CD14-positive monocyte (primary cell): Measurements from ENCODE around the gene MACROD2. TPM values are rescaled to one million over a fixed set of nuclear protein-coding genes. Genes with fewer than 3 reads are reported as not detected.

Source experiments
- DNase-seq, 3 donors: peaks; one replicate each; pipeline ENCODE4 v3.0.0-alpha.2; 2011 to 2022
- H2AFZ ChIP-seq: 2 replicates; pipeline ENCODE4 v1.6.0; 2012; ENCODE audit warnings: mild to moderate bottlenecking, low read depth, low read length, inconsistent platforms; ENCODE audit not compliant: insufficient read depth, poor library complexity, severe bottlenecking
- H3K27ac ChIP-seq, 2 donors: 1 replicate in 1 of 2; 2 replicates in 1 of 2; pipeline ENCODE4 v1.5.1; 2012 to 2013; ENCODE audit warnings: low read length in 2 of 2, control low read depth in 1 of 2, inconsistent platforms in 1 of 2, low read depth in 1 of 2, mild to moderate bottlenecking in 1 of 2
- H3K27me3 ChIP-seq, 2 donors: one replicate each; pipeline versions ENCODE4 v1.6.0 to v1.6.1; 2011 to 2013; ENCODE audit warnings: low read length in 2 of 2; ENCODE audit not compliant: control insufficient read depth in 2 of 2, insufficient read depth in 2 of 2
- H3K36me3 ChIP-seq, 2 donors: replicated peaks in 1 of 2; 1 replicate in 1 of 2; 2 replicates in 1 of 2; pipeline versions ENCODE4 v1.5.1 to v1.6.1; 2012 to 2013; ENCODE audit warnings: low read length in 2 of 2, control low read depth in 1 of 2, inconsistent platforms in 1 of 2, mild to moderate bottlenecking in 1 of 2; ENCODE audit not compliant: insufficient read depth in 2 of 2, control insufficient read depth in 1 of 2
- H3K4me1 ChIP-seq, 2 donors: 1 replicate in 1 of 2; 2 replicates in 1 of 2; pipeline versions ENCODE4 v1.5.1 to v1.6.1; 2012 to 2013; ENCODE audit warnings: low read length in 2 of 2, control low read depth in 1 of 2, inconsistent platforms in 1 of 2, mild to moderate bottlenecking in 1 of 2, moderate library complexity in 1 of 2; ENCODE audit not compliant: insufficient read depth in 2 of 2, control insufficient read depth in 1 of 2
- H3K4me2 ChIP-seq: replicated peaks from 2 replicates; pipeline ENCODE3; 2012; ENCODE audit warnings: low read length, moderate library complexity, mild to moderate bottlenecking; ENCODE audit not compliant: poor library complexity, severe bottlenecking; ENCODE audit errors: extremely low read depth
- H3K4me3 ChIP-seq, 3 experiments: fragments of 200-600 bp in 1 of 3; sonication (generic) in 1 of 3; replicated peaks in 1 of 3; 1 replicate in 2 of 3; 2 replicates in 1 of 3; pipeline ENCODE4 v1.5.1; 2011 to 2013; ENCODE audit warnings: low read length in 3 of 3, mild to moderate bottlenecking in 3 of 3, control low read depth in 2 of 3, low read depth in 2 of 3, inconsistent platforms in 1 of 3, moderate library complexity in 1 of 3
- H3K79me2 ChIP-seq: 2 replicates; pipeline ENCODE4 v1.6.0; 2012; ENCODE audit warnings: mild to moderate bottlenecking, control low read depth, inconsistent platforms, low read length, moderate library complexity; ENCODE audit not compliant: insufficient read depth
- H3K9ac ChIP-seq: 2 replicates; pipeline ENCODE4 v1.6.0; 2017; ENCODE audit warnings: low read length, mild to moderate bottlenecking; ENCODE audit not compliant: insufficient read depth, poor library complexity, severe bottlenecking
- H3K9me3 ChIP-seq, 2 donors: replicated peaks in 1 of 2; 1 replicate in 1 of 2; 2 replicates in 1 of 2; pipeline versions ENCODE4 v1.5.1 to v1.6.1; 2012 to 2013; ENCODE audit warnings: low read length in 2 of 2, control low read depth in 1 of 2; ENCODE audit not compliant: control insufficient read depth in 1 of 2, insufficient read depth in 1 of 2
- H4K20me1 ChIP-seq: 2 replicates; pipeline ENCODE4 v1.6.0; 2012; ENCODE audit warnings: mild to moderate bottlenecking, low read length, control low read depth, moderate library complexity; ENCODE audit not compliant: insufficient read depth
- H3K27ac Mint-ChIP-seq, 7 donors: one replicate each; pipeline ENCODE4 v1.8.0; 2020; ENCODE audit warnings: mild to moderate bottlenecking in 7 of 7, mixed read lengths in 7 of 7, moderate library complexity in 6 of 7, inconsistent platforms in 2 of 7
- H3K27me3 Mint-ChIP-seq, 3 donors: one replicate each; pipeline ENCODE4 v1.8.0; 2021 to 2022; ENCODE audit warnings: low read depth in 3 of 3, mild to moderate bottlenecking in 3 of 3, mixed read lengths in 3 of 3, moderate library complexity in 3 of 3, inconsistent platforms in 1 of 3
- H3K36me3 Mint-ChIP-seq, 2 donors: one replicate each; pipeline ENCODE4 v1.8.0; 2020; ENCODE audit warnings: mixed read lengths in 2 of 2, inconsistent platforms in 1 of 2, mild to moderate bottlenecking in 1 of 2
- H3K4me1 Mint-ChIP-seq: one replicate; pipeline ENCODE4 v1.8.0; 2020; ENCODE audit warnings: mild to moderate bottlenecking, mixed read lengths
- H3K4me3 Mint-ChIP-seq, 2 donors: one replicate each; pipeline ENCODE4 v1.8.0; 2020; ENCODE audit warnings: mild to moderate bottlenecking in 2 of 2, mixed read lengths in 2 of 2, moderate library complexity in 1 of 2
- H3K9me3 Mint-ChIP-seq, 7 donors: one replicate each; pipeline ENCODE4 v1.8.0; 2020 to 2022; ENCODE audit warnings: mixed read lengths in 7 of 7, mild to moderate bottlenecking in 6 of 7, moderate library complexity in 6 of 7, inconsistent platforms in 2 of 7
- CTCF ChIP-seq: fragments of 200-600 bp; IDR thresholded peaks from one replicate; pipeline ENCODE4 v1.8.0; 2022; ENCODE audit warnings: antibody characterized with exemption, mild to moderate bottlenecking
- WGBS: methylation state at CpG from one replicate; pipeline ENCODE4 v1.1.5; 2013; ENCODE audit warnings: missing lambda C conversion rate; ENCODE audit not compliant: insufficient coverage; 5-methylcytosine and 5-hydroxymethylcytosine counted together
- intact Hi-C, 2 donors: fragments of 100-400 bp; cut with micrococcal nuclease; formaldehyde crosslinking; loops; one replicate each; pipeline versions ENCODE4 v1.15.0 to v1.15.1; 2023
- polyA plus RNA-seq, 3 donors: library from polyadenylated mRNA; depleted of rRNA in 1 of 3; unstranded in 2 of 3; stranded (reverse) in 1 of 3; fragments of 300-500 nt in 2 of 3; fragments of >200 nt in 1 of 3; fragmentation: Illumina TruSeq in 2 of 3; gene quantifications; 1 replicate in 2 of 3; 2 replicates in 1 of 3; pipeline ENCODE4 v1.2.3, GENCODE V29; 2012 to 2021

MACROD2 gene
- polyA plus RNA-seq, 3 donors, result 0.23 TPM; not detected in 2

GRCh38 chr20:15630360-15630759, 1635.0 kb downstream of the MACROD2 start:
- no peaks in the 10 kb centered on the region for H3K79me2 ChIP-seq

GRCh38 chr20:15632680-15633079, 1637.4 kb downstream of the MACROD2 start:
- H3K4me2 ChIP-seq, result no peak overlapping the region
- H3K79me2 ChIP-seq, result no peaks in the 10 kb centered on the region
- H3K9me3 ChIP-seq, result peaks cover 0 to 6% of the 10 kb centered on the region in 2 donors
- H3K9ac ChIP-seq, result no peak overlapping the region
- no peak for DNase-seq
- H3K4me1 ChIP-seq, result no peaks in the 10 kb centered on the region
- H3K36me3 ChIP-seq, result no peaks in the 10 kb centered on the region
- Mint-ChIP-seq H3K9me3 (peaks cover 0 to 4% (median 0%) of the 10 kb centered on the region in 7 donors), H3K27me3 (no peaks in the 10 kb centered on the region), H3K4me1 (no peaks in the 10 kb centered on the region), H3K36me3 (no peaks in the 10 kb centered on the region), H3K4me3 (no peak overlapping the region), H3K27ac (no peak overlapping the region)
- H3K4me3 ChIP-seq, result no peak overlapping the region
- WGBS, result 76% methylated on average over 2 of the region's 3 CpGs
- no peaks in the 10 kb centered on the region for H3K27me3 ChIP-seq
- intact Hi-C loops, result no loop called here
- no peaks in the 10 kb centered on the region for H4K20me1 ChIP-seq
- H3K27ac ChIP-seq, result no peak overlapping the region
- no peak overlapping the region for H2AFZ ChIP-seq
- no peak for TF ChIP-seq CTCF

More at GRCh38 chr20:15630360-15630759, 1635.0 kb downstream of the MACROD2 start:
- Histone ChIP-seq H3K4me3 (no peak overlapping the region), H2AFZ (no peak overlapping the region), H3K9me3 (peaks cover 0 to 6% of the 10 kb centered on the region in 2 donors), H3K4me2 (no peak overlapping the region), H3K27me3 (no peaks in the 10 kb centered on the region), H3K9ac (no peak overlapping the region), H3K36me3 (no peaks in the 10 kb centered on the region), H3K4me1 (no peaks in the 10 kb centered on the region), H4K20me1 (no peaks in the 10 kb centered on the region), H3K27ac (no peak overlapping the region)
- Mint-ChIP-seq H3K9me3 (peaks cover 0 to 7% (median 3%) of the 10 kb centered on the region in 7 donors), H3K4me1 (no peaks in the 10 kb centered on the region), H3K27me3 (no peaks in the 10 kb centered on the region), H3K27ac (no peak overlapping the region), H3K36me3 (no peaks in the 10 kb centered on the region), H3K4me3 (no peak overlapping the region)
- TF ChIP-seq CTCF, result no peak
- intact Hi-C loops, result no loop called here
- WGBS, result 77% methylated on average over 2 of the region's 4 CpGs
- no peak for DNase-seq
